ENCODE data around the gene CNKSR2.

Gene CNKSR2

GRCh38 chrX:21674430-21675186 lies 300.4 kb downstream of the CNKSR2 start:
- DNase-seq (ENCODE audit: low spot score), result no peak

GRCh38 chrX:21675931-21676330 lies 301.7 kb downstream of the CNKSR2 start:
- no peak for DNase-seq (ENCODE audit: low spot score)

- DNase-seq (ENCODE audit: low spot score), result no peak
Measured at GRCh38 chrX:21678048-21678612, 303.9 kb downstream of the CNKSR2 start.

GRCh38 chrX:21683941-21684340 lies 309.7 kb downstream of the CNKSR2 start:
- DNase-seq (ENCODE audit: low spot score), result no peak

GRCh38 chrX:21691512-21692018 lies 317.3 kb downstream of the CNKSR2 start:
- DNase-seq (ENCODE audit: low spot score), result no peak

GRCh38 chrX:21698272-21698671 lies 324.1 kb downstream of the CNKSR2 start:
- peak; percentile 1 for DNase-seq (ENCODE audit: low spot score)

GRCh38 chrX:21699136-21699535 lies 324.9 kb downstream of the CNKSR2 start:
- DNase-seq (ENCODE audit: low spot score), result no peak

GRCh38 chrX:21700275-21700674 lies 326.1 kb downstream of the CNKSR2 start:
- no peak for DNase-seq (ENCODE audit: low spot score)

- DNase-seq (ENCODE audit: low spot score), result no peak
Measured at GRCh38 chrX:21700967-21701366, 326.7 kb downstream of the CNKSR2 start.

GRCh38 chrX:21702725-21703124 lies 328.5 kb downstream of the CNKSR2 start:
- no peak for DNase-seq (ENCODE audit: low spot score)
